Fibroblast of lung (primary cell): ENCODE results near the gene CLDN7. TPM values are rescaled to one million over a fixed set of nuclear protein-coding genes. Genes with fewer than 3 reads are reported as not detected.
A peak's percentile ranks its signal among the peaks of the same experiment; 100 is the strongest.

Experiments
- DNase-seq, 2 donors: peaks; one replicate each; pipeline versions ENCODE4 v3.0.0 to v3.0.0-alpha.2; 2010; ENCODE audit warnings: low read depth in 2 of 2
- H2AFZ ChIP-seq: 2 replicates; pipeline ENCODE4 v1.5.1; 2012; ENCODE audit warnings: low read length, control low read depth, inconsistent platforms
- H3K27ac ChIP-seq: 2 replicates; pipeline ENCODE4 v1.5.1; 2011; ENCODE audit warnings: low read length, control low read depth; ENCODE audit not compliant: insufficient read depth
- H3K27me3 ChIP-seq: 2 replicates; pipeline ENCODE4 v1.5.1; 2011; ENCODE audit warnings: mild to moderate bottlenecking, low read length; ENCODE audit not compliant: control insufficient read depth, insufficient read depth
- H3K36me3 ChIP-seq: 2 replicates; pipeline ENCODE4 v1.5.1; 2011; ENCODE audit warnings: low read length; ENCODE audit not compliant: control insufficient read depth, insufficient read depth
- H3K4me1 ChIP-seq: 2 replicates; pipeline ENCODE4 v1.5.1; 2011; ENCODE audit warnings: low read length; ENCODE audit not compliant: control insufficient read depth, insufficient read depth; ENCODE audit errors: extremely low read depth
- H3K4me2 ChIP-seq: 2 replicates; pipeline ENCODE4 v1.5.1; 2011; ENCODE audit warnings: low read length, control low read depth; ENCODE audit not compliant: insufficient read depth; ENCODE audit errors: extremely low read depth
- H3K4me3 ChIP-seq, 4 experiments: fragments of 200-600 bp in 1 of 4; sonication (generic) in 1 of 4; replicated peaks in 1 of 4; 2 replicates each; pipeline ENCODE4 v1.5.1; 2011 to 2016; ENCODE audit warnings: low read length in 4 of 4, low read depth in 3 of 4, mild to moderate bottlenecking in 3 of 4, control low read depth in 2 of 4, inconsistent platforms in 1 of 4, mixed read lengths in 1 of 4; ENCODE audit not compliant: insufficient read depth in 1 of 4; ENCODE audit errors: control extremely low read depth in 1 of 4
- H3K79me2 ChIP-seq: 2 replicates; pipeline ENCODE4 v1.5.1; 2012; ENCODE audit warnings: mild to moderate bottlenecking, low read length, inconsistent platforms; ENCODE audit not compliant: control insufficient read depth, insufficient read depth
- H3K9ac ChIP-seq: 2 replicates; pipeline ENCODE4 v1.5.1; 2011; ENCODE audit warnings: mild to moderate bottlenecking, low read length, control low read depth; ENCODE audit not compliant: insufficient read depth
- H3K9me3 ChIP-seq: 2 replicates; pipeline ENCODE4 v1.5.1; 2012; ENCODE audit warnings: low read depth, low read length; ENCODE audit not compliant: control insufficient read depth, insufficient read depth
- H4K20me1 ChIP-seq: 2 replicates; pipeline ENCODE4 v1.5.1; 2011; ENCODE audit warnings: low read length; ENCODE audit not compliant: control insufficient read depth, insufficient read depth; ENCODE audit errors: extremely low read depth
- EZH2 ChIP-seq: IDR thresholded peaks from 2 replicates; pipeline ENCODE4 v1.5.1; 2012; ENCODE audit warnings: low read length, control low read depth, mild to moderate bottlenecking; ENCODE audit errors: missing control alignments
- polyA plus RNA-seq, 2 donors: library from polyadenylated mRNA; depleted of rRNA in 1 of 2; stranded (reverse) in 1 of 2; unstranded in 1 of 2; fragments of >200 nt; gene quantifications; 2 replicates each; pipeline ENCODE4 v1.2.1, GENCODE V29; 2011 to 2012; ENCODE audit warnings: missing spikeins in 1 of 2
- total RNA-seq: library from RNA; depleted of rRNA; stranded (reverse); fragments of >200 nt; gene quantifications from 2 replicates; pipeline ENCODE4 v1.2.1, GENCODE V29; 2014
- TF ChIP-seq, protein P1 (sequence below), 2 donors: IDR thresholded peaks in 1 of 2; conservative IDR thresholded peaks in 1 of 2; 1 replicate in 1 of 2; 2 replicates in 1 of 2; pipeline ENCODE4 v1.5.1; 2011 to 2012; ENCODE audit warnings: low read length in 2 of 2, control low read depth in 1 of 2, inconsistent platforms in 1 of 2, low read depth in 1 of 2, mild to moderate bottlenecking in 1 of 2

The CLDN7 gene
- total and polyA plus RNA-seq, 2 donors (not counting 1 experiment from before 2014, with no cell fraction given): 1.0 to 17.2 TPM

GRCh38 chr17:7238420-7239090, 23.7 kb downstream of the CLDN7 start:
- no peak overlapping the region for H2AFZ ChIP-seq
- H3K9me3 ChIP-seq: no peaks in the 10 kb centered on the region
- H3K4me3 ChIP-seq: peak overlapping the region; percentile 89 to 96 (median 91)
- peaks cover 67% of the 10 kb centered on the region for H3K79me2 ChIP-seq
- no peak for TF ChIP-seq EZH2
- TF ChIP-seq, protein P1, sequence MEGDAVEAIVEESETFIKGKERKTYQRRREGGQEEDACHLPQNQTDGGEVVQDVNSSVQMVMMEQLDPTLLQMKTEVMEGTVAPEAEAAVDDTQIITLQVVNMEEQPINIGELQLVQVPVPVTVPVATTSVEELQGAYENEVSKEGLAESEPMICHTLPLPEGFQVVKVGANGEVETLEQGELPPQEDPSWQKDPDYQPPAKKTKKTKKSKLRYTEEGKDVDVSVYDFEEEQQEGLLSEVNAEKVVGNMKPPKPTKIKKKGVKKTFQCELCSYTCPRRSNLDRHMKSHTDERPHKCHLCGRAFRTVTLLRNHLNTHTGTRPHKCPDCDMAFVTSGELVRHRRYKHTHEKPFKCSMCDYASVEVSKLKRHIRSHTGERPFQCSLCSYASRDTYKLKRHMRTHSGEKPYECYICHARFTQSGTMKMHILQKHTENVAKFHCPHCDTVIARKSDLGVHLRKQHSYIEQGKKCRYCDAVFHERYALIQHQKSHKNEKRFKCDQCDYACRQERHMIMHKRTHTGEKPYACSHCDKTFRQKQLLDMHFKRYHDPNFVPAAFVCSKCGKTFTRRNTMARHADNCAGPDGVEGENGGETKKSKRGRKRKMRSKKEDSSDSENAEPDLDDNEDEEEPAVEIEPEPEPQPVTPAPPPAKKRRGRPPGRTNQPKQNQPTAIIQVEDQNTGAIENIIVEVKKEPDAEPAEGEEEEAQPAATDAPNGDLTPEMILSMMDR (conservative IDR thresholded peaks at IDR 0.05 in 1 of 2, IDR thresholded peaks at IDR 0.05 in 1 of 2; ENCODE audit: low read depth in 1 of 2, low read length in 2 of 2): no peak
- H3K27ac ChIP-seq: peak overlapping the region; percentile 74
- peak in 1 of 2 donors; percentile 49 for DNase-seq
- no peaks in the 10 kb centered on the region for H4K20me1 ChIP-seq
- H3K4me2 ChIP-seq: peak overlapping the region; percentile 10
- peaks cover 24% of the 10 kb centered on the region for H3K36me3 ChIP-seq
- H3K27me3 ChIP-seq: no peaks in the 10 kb centered on the region
- H3K9ac ChIP-seq: peak overlapping the region; percentile 78
- H3K4me1 ChIP-seq: peaks cover 25% of the 10 kb centered on the region

GRCh38 chr17:7237761-7238419, 24.4 kb downstream of the CLDN7 start:
- Histone ChIP-seq H3K4me3 (peak overlapping the region; percentile 33 to 92 (median 90)), H3K4me2 (peak overlapping the region; percentile 71), H3K9ac (peak overlapping the region; percentile 71), H3K4me1 (peaks cover 23% of the 10 kb centered on the region), H3K27ac (peak overlapping the region; percentile 63), H3K79me2 (peaks cover 74% of the 10 kb centered on the region), H2AFZ (no peak overlapping the region), H3K36me3 (peaks cover 24% of the 10 kb centered on the region), H3K27me3 (no peaks in the 10 kb centered on the region), H4K20me1 (no peaks in the 10 kb centered on the region), H3K9me3 (no peaks in the 10 kb centered on the region)
- TF ChIP-seq EZH2: no peak
- TF ChIP-seq, protein P1 (conservative IDR thresholded peaks at IDR 0.05 in 1 of 2, IDR thresholded peaks at IDR 0.05 in 1 of 2; ENCODE audit: low read depth in 1 of 2, low read length in 2 of 2): no peak
- DNase-seq: peak; percentile 50 to 69

DNA sequence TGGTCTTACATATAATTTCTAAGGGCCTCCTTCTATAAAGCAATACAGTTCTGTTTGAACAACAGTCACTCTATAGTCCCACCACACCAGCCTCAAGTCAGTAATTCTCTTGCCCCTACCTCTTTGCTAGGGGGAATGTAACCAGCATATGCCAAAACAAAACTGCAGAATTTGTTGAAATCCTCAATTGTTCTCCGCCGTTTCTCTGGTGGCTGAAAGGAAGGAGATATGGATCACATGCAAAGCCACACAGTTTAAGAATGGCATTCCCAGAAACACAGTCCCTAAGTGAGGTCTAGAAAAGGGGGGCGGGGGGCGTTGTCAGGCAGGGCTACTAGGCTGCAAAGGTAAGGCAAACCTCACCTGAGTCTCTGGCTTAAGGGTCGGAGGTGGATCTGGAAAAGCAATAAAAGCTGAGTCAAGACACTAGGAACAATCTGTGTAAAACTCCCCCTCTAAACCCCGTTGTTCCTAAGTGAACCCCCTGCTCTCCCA, 25.0 kb downstream of the CLDN7 start:
- no peaks in the 10 kb centered on the region for H4K20me1 ChIP-seq
- H3K9me3 ChIP-seq: no peaks in the 10 kb centered on the region
- H3K27me3 ChIP-seq: no peaks in the 10 kb centered on the region
- peaks cover 23% of the 10 kb centered on the region for H3K4me1 ChIP-seq
- H3K4me3 ChIP-seq: peak overlapping the region; percentile 33 to 90 (median 55)
- DNase-seq: no peak
- peak overlapping the region; percentile 30 for H3K27ac ChIP-seq
- H3K9ac ChIP-seq: no peak overlapping the region
- no peak overlapping the region for H2AFZ ChIP-seq
- H3K4me2 ChIP-seq: peak overlapping the region; percentile 71
- peaks cover 24% of the 10 kb centered on the region for H3K36me3 ChIP-seq
- TF ChIP-seq, protein P1 (conservative IDR thresholded peaks at IDR 0.05 in 1 of 2, IDR thresholded peaks at IDR 0.05 in 1 of 2; ENCODE audit: low read depth in 1 of 2, low read length in 2 of 2): no peak
- no peak for TF ChIP-seq EZH2
- peaks cover 78% of the 10 kb centered on the region for H3K79me2 ChIP-seq
